HG03097 (cell line): Measurements from ENCODE around the gene NUDT9.
"Not testable (repeated sequence)": the region's sequence is repeated elsewhere in the genome, so short reads cannot be mapped to it uniquely, and the experiment has no call there.

Experiments
- ATAC-seq: cut with Tn5 transposase; IDR thresholded peaks from one replicate; pipeline ENCODE4 v1.9.1; 2021; ENCODE audit not compliant: unreplicated experiment, low FRiP score

Gene NUDT9

GRCh38 chr4:87406902-87407301, 15.5 kb upstream of the NUDT9 start:
- ATAC-seq: not testable (repeated sequence)

- no peak for ATAC-seq
Observed at GRCh38 chr4:87409420-87409939, 12.9 kb upstream of the NUDT9 start.

- ATAC-seq: no peak
Observed at GRCh38 chr4:87410157-87410556, 12.2 kb upstream of the NUDT9 start.

- no peak for ATAC-seq
Observed at GRCh38 chr4:87410679-87411078, 11.7 kb upstream of the NUDT9 start.

GRCh38 chr4:87414816-87415215, 7.6 kb upstream of the NUDT9 start:
- no peak for ATAC-seq

- no peak for ATAC-seq
Observed at GRCh38 chr4:87416965-87417364, 5.4 kb upstream of the NUDT9 start.

GRCh38 chr4:87418410-87418809, 4.0 kb upstream of the NUDT9 start:
- not testable (repeated sequence) for ATAC-seq

- no peak for ATAC-seq
Observed at GRCh38 chr4:87419578-87420249, 2.7 kb upstream of the NUDT9 start.

GRCh38 chr4:87420276-87420830, 2.0 kb upstream of the NUDT9 start:
- ATAC-seq: no peak

- no peak for ATAC-seq
Observed at GRCh38 chr4:87423317-87424098, 1.1 kb downstream of the NUDT9 start.

GRCh38 chr4:87424099-87424543, 1.7 kb downstream of the NUDT9 start:
- not testable (repeated sequence) for ATAC-seq

- ATAC-seq: no peak
Observed at GRCh38 chr4:87425711-87426110, 3.3 kb downstream of the NUDT9 start.

- no peak for ATAC-seq
Observed at GRCh38 chr4:87426865-87427517, 4.6 kb downstream of the NUDT9 start.

- no peak for ATAC-seq
Observed at GRCh38 chr4:87427518-87427868, 5.1 kb downstream of the NUDT9 start.

- no peak for ATAC-seq
Observed at GRCh38 chr4:87428979-87429378, 6.6 kb downstream of the NUDT9 start.

- ATAC-seq: no peak
Observed at GRCh38 chr4:87430038-87430437, 7.7 kb downstream of the NUDT9 start.

GRCh38 chr4:87433342-87433741, 11.0 kb downstream of the NUDT9 start:
- ATAC-seq: no peak

GRCh38 chr4:87442889-87443288, 20.5 kb downstream of the NUDT9 start:
- ATAC-seq: no peak

- no peak for ATAC-seq
Observed at GRCh38 chr4:87444741-87445140, 22.4 kb downstream of the NUDT9 start.

- no peak for ATAC-seq
Observed at GRCh38 chr4:87445964-87446363, 23.6 kb downstream of the NUDT9 start.

GRCh38 chr4:87446375-87446774, 24.0 kb downstream of the NUDT9 start:
- ATAC-seq: not testable (repeated sequence)
